Smooth muscle cell (in vitro differentiated cells): ENCODE data around the gene PLEKHF1. TPM values are rescaled to one million over a fixed set of nuclear protein-coding genes. Genes with fewer than 3 reads are reported as not detected.

Experiments
- DNase-seq: peaks from one replicate; lab custom pipeline; 2025; ENCODE audit not compliant: unreplicated experiment; lab: John Stamatoyannopoulos, UW
- H2AFZ ChIP-seq: fragments of 200-600 bp; sonication (generic); 2 replicates; pipeline ENCODE4 v1.6.0; 2016; ENCODE audit warnings: antibody characterized with exemption, low read depth, mild to moderate bottlenecking
- H3F3A ChIP-seq: fragments of 200-600 bp; sonication (generic); 2 replicates; pipeline ENCODE4 v1.6.0; 2017; ENCODE audit warnings: antibody characterized with exemption, low read depth
- H3K27ac ChIP-seq: fragments of 200-600 bp; sonication (generic); 2 replicates; pipeline ENCODE4 v1.5.1; 2016; ENCODE audit warnings: low read depth, mild to moderate bottlenecking
- H3K27me3 ChIP-seq: fragments of 200-600 bp; sonication (generic); 2 replicates; pipeline ENCODE4 v1.6.1; 2016; ENCODE audit warnings: low read depth, mild to moderate bottlenecking
- H3K36me3 ChIP-seq: fragments of 200-600 bp; sonication (generic); 2 replicates; pipeline ENCODE4 v1.5.1; 2016; ENCODE audit warnings: low read depth
- H3K4me1 ChIP-seq: fragments of 200-600 bp; sonication (generic); 2 replicates; pipeline ENCODE4 v1.5.1; 2016; ENCODE audit warnings: low read depth
- H3K4me2 ChIP-seq: fragments of 200-600 bp; sonication (generic); 2 replicates; pipeline ENCODE4 v1.6.0; 2016; ENCODE audit warnings: mild to moderate bottlenecking
- H3K4me3 ChIP-seq: fragments of 200-600 bp; sonication (generic); 2 replicates; pipeline ENCODE4 v1.5.1; 2016; ENCODE audit warnings: mild to moderate bottlenecking
- H3K79me2 ChIP-seq: fragments of 200-600 bp; sonication (generic); 2 replicates; pipeline ENCODE4 v1.6.0; 2016; ENCODE audit warnings: low read depth, mild to moderate bottlenecking
- H3K9ac ChIP-seq: fragments of 200-600 bp; sonication (generic); 2 replicates; pipeline ENCODE4 v1.6.0; 2016; ENCODE audit warnings: low read depth
- H3K9me3 ChIP-seq: fragments of 200-600 bp; sonication (generic); replicated peaks from 2 replicates; pipeline ENCODE4 v1.5.1; 2016; ENCODE audit warnings: low read depth
- H4K20me1 ChIP-seq: fragments of 200-600 bp; sonication (generic); 2 replicates; pipeline ENCODE4 v1.6.0; 2016; ENCODE audit warnings: low read depth
- WGBS: methylation state at CpG from one replicate; pipeline ENCODE4 v1.1.7; 2016; ENCODE audit warnings: low lambda C conversion rate; 5-methylcytosine and 5-hydroxymethylcytosine counted together
- polyA plus RNA-seq: library from polyadenylated mRNA; unstranded; fragments of >200 nt; fragmentation: Nextera tagmentation; extraction: Ambion mirVana; gene quantifications from 2 replicates; pipeline ENCODE4 v1.2.1, GENCODE V29; 2016
- total RNA-seq: library from RNA; depleted of rRNA; stranded (reverse); fragments of >200 nt; gene quantifications from 2 replicates; pipeline ENCODE4 v1.2.3, GENCODE V29; 2014
- TF ChIP-seq, protein P1 (sequence below): fragments of 200-600 bp; sonication (generic); IDR thresholded peaks from 2 replicates; pipeline ENCODE4 v1.5.1; 2017; ENCODE audit warnings: borderline replicate concordance, mild to moderate bottlenecking, antibody characterized with exemption; ENCODE audit not compliant: insufficient read depth, poor library complexity, severe bottlenecking

The PLEKHF1 gene
- total and polyA plus RNA-seq, 2 experiments from 2014 or later, result 2.2 to 4.0 TPM

DNA sequence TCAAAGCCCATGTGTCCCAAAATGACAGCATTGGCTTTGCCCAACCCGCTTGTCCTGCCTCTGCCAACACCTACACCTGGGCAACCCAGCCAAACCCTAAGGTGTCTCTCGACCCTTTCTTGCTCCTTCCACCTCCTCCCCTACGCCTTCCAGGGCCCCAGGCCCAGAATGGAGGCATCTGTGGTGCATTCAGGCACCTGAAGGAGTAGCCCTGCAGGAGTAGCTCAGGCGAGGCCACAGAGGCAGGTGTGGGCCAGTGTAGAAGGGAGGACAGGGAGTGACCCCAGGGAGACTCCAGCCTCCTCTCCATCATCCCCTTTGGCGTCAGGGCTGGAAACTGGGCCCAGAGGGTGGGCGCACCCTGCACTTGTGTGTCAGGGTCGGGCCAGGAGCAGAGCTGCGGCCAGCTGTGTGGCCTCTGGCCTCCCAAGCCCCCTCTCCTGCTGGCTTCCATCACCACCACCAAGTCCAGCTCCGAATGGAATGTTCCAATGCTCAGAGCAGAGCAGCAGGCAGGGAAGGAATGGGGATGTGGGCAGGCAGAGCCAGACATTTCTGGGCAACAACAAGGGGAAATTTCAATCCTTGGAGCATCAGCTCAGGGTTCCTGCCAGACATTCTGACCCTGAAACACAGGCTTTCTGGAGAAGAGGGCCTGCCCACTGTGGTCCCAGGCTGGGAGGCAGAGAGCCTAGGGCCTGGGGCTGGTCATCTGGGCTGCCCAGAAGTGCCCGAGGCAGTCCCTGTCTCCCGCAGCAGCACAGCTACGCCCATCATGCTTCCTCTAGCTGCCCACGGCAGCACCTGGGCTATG, 16.4 kb downstream of the PLEKHF1 start:
- WGBS, result 87% methylated on average over 13 of the region's 13 CpGs
- H3K9ac ChIP-seq, result no peak overlapping the region

DNA sequence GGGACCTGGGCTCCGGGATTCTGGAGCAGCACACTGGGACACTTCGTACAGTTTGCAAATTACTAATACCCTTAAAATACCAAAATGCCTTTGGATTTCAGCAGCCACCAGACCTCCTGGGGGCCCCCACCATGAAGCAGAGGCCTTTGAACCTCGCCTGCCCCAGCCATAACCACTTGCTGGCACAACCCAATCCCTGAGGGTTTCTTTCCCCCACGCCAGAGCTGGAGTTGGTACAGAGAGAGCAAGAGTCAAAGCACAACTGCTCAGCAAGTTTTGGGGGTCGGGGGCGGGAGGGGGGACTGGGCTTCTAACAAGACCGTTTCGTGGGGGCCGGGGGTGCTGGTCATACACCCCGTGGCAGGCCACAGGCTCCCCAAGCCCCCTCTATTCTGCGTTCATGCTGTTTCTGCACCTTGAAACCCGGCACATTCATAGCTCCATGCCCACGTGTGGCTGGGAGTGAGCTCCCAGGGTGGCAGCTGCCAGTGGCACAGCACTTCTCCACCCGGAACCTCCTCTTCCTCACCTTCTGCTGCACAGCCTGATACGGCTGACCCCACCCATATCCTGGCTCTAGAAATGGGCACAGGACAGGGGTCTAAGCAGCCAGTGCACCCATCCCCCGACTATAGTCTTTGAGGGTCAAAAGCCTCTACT, 17.1 kb downstream of the PLEKHF1 start:
- Histone ChIP-seq H3K36me3 (no peaks in the 10 kb centered on the region), H3K9me3 (no peaks in the 10 kb centered on the region), H3K27me3 (no peaks in the 10 kb centered on the region), H3F3A (no peaks in the 10 kb centered on the region), H3K27ac (no peak overlapping the region), H3K79me2 (no peaks in the 10 kb centered on the region), H3K4me1 (no peaks in the 10 kb centered on the region), H4K20me1 (no peaks in the 10 kb centered on the region), H3K9ac (no peak overlapping the region), H3K4me3 (no peak overlapping the region), H2AFZ (no peak overlapping the region), H3K4me2 (no peak overlapping the region)
- no peak for DNase-seq
- WGBS, result 91% methylated on average over 16 of the region's 16 CpGs
- TF ChIP-seq, protein P1, sequence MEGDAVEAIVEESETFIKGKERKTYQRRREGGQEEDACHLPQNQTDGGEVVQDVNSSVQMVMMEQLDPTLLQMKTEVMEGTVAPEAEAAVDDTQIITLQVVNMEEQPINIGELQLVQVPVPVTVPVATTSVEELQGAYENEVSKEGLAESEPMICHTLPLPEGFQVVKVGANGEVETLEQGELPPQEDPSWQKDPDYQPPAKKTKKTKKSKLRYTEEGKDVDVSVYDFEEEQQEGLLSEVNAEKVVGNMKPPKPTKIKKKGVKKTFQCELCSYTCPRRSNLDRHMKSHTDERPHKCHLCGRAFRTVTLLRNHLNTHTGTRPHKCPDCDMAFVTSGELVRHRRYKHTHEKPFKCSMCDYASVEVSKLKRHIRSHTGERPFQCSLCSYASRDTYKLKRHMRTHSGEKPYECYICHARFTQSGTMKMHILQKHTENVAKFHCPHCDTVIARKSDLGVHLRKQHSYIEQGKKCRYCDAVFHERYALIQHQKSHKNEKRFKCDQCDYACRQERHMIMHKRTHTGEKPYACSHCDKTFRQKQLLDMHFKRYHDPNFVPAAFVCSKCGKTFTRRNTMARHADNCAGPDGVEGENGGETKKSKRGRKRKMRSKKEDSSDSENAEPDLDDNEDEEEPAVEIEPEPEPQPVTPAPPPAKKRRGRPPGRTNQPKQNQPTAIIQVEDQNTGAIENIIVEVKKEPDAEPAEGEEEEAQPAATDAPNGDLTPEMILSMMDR, result no peak

More for the DNA sequence above, 16.4 kb downstream of the PLEKHF1 start:
- DNase-seq, result no peak
- Histone ChIP-seq H3K79me2 (no peaks in the 10 kb centered on the region), H3K4me3 (no peak overlapping the region), H3K9me3 (no peaks in the 10 kb centered on the region), H3K36me3 (no peaks in the 10 kb centered on the region), H3K4me2 (no peak overlapping the region), H3K4me1 (no peaks in the 10 kb centered on the region), H3K27me3 (no peaks in the 10 kb centered on the region), H4K20me1 (no peaks in the 10 kb centered on the region), H2AFZ (no peak overlapping the region), H3K27ac (no peak overlapping the region), H3F3A (no peaks in the 10 kb centered on the region)
- TF ChIP-seq, protein P1, result no peak

DNA sequence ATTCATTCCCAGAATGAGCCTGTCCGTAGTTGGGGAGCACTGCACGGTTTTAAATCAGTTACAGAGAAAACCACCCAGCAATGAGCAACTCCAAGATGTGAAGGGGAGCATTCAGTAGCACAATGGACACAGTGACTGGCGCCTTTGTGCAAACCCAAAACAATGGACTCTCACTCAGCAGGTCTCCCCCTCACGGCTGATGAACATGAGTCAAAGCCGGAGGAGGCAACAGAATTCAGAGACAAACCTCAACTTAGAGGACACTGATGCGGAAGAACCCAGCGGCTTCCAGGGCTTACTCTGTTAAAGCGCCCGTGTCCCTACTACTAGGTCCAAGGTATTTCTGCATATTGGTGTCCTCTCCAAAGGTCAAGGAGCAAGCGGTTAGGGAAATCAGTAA, 17.7 kb downstream of the PLEKHF1 start:
- 81% methylated on average over 10 of the region's 10 CpGs for WGBS
- no peak overlapping the region for H3K4me2 ChIP-seq

More for the DNA sequence above, 17.7 kb downstream of the PLEKHF1 start:
- no peaks in the 10 kb centered on the region for H3K27me3 ChIP-seq
- no peak overlapping the region for H2AFZ ChIP-seq
- H3K79me2 ChIP-seq, result no peaks in the 10 kb centered on the region
- no peaks in the 10 kb centered on the region for H4K20me1 ChIP-seq
- H3K27ac ChIP-seq, result no peak overlapping the region
- DNase-seq, result no peak
- no peaks in the 10 kb centered on the region for H3K4me1 ChIP-seq
- H3K9ac ChIP-seq, result no peak overlapping the region
- no peaks in the 10 kb centered on the region for H3K36me3 ChIP-seq
- no peak overlapping the region for H3K4me3 ChIP-seq
- H3K9me3 ChIP-seq, result no peaks in the 10 kb centered on the region
- TF ChIP-seq, protein P1, result no peak
- no peaks in the 10 kb centered on the region for H3F3A ChIP-seq
